Stimulated activated naive B cell treated with anti-CD40 and anti-IgM and Interleukin-4, amounts not matched to agents 10 μg/mL and 1 μg/mL and 100 μg/mL, for 72 hours (primary cell): ENCODE measurements around the gene GRIPAP1.

ENCODE experiments used
- ATAC-seq, 2 donors: fragments of 150-1000 bp; cut with Tn5 transposase; replicated peaks; 2 replicates each; pipeline ENCODE4 v1.10.0; 2021; ENCODE audit warnings: moderate library complexity in 1 of 2
- DNase-seq: peaks from one replicate; pipeline ENCODE4 v3.0.0; 2021
- H3K27ac Mint-ChIP-seq: one replicate; pipeline ENCODE4 v1.8.0; 2022; ENCODE audit warnings: mild to moderate bottlenecking, mixed read lengths
- H3K27me3 Mint-ChIP-seq, 2 donors: one replicate each; pipeline ENCODE4 v1.8.0; 2022; ENCODE audit warnings: mixed read lengths in 2 of 2
- H3K36me3 Mint-ChIP-seq, 2 donors: one replicate each; pipeline ENCODE4 v1.8.0; 2022; ENCODE audit warnings: mixed read lengths in 2 of 2, mild to moderate bottlenecking in 1 of 2
- H3K4me1 Mint-ChIP-seq, 2 donors: one replicate each; pipeline ENCODE4 v1.8.0; 2022; ENCODE audit warnings: mixed read lengths in 2 of 2, mild to moderate bottlenecking in 1 of 2
- H3K4me3 Mint-ChIP-seq, 2 donors: one replicate each; pipeline ENCODE4 v1.8.0; 2022; ENCODE audit warnings: mild to moderate bottlenecking in 2 of 2, mixed read lengths in 2 of 2, moderate library complexity in 1 of 2
- H3K9me3 Mint-ChIP-seq, 2 donors: one replicate each; pipeline ENCODE4 v1.8.0; 2022; ENCODE audit warnings: mixed read lengths in 2 of 2, mild to moderate bottlenecking in 1 of 2

The GRIPAP1 gene

GRCh38 chrX:48936429-48937053, 65.5 kb downstream of the GRIPAP1 start:
- DNase-seq (peak; percentile 54), ATAC-seq (peak; percentile 2 to 6)
- Mint-ChIP-seq H3K4me3 (peak overlapping the region; percentile 75 to 78), H3K36me3 (peaks cover 40 to 64% of the 10 kb centered on the region in 2 donors), H3K9me3 (no peaks in the 10 kb centered on the region), H3K4me1 (peaks cover 64 to 79% of the 10 kb centered on the region in 2 donors), H3K27ac (peak overlapping the region; percentile 96), H3K27me3 (no peaks in the 10 kb centered on the region)

DNA sequence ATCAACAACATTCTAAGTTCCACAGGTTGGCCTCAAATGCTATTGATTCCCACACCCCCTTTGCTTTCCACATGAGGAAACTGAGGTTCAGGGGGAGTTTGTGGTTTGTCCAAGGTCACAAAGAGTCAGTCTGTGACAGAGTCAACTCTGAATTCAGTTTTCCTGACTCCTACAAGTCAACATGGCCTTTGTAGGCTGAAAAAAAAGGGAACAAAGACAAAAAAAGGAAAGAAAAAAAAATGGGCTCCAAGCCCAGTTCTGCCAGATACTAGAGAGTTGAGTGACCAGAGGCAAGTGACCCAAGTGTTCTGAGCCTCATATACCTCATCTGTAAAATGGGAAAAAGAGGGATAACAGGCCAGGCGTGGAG, 66.8 kb downstream of the GRIPAP1 start:
- Mint-ChIP-seq H3K27me3 (no peaks in the 10 kb centered on the region), H3K4me3 (peak overlapping the region; percentile 51 to 64), H3K9me3 (no peaks in the 10 kb centered on the region), H3K27ac (peak overlapping the region; percentile 96), H3K4me1 (peaks cover 56 to 72% of the 10 kb centered on the region in 2 donors), H3K36me3 (peaks cover 33 to 59% of the 10 kb centered on the region in 2 donors)
- ATAC-seq (no peak), DNase-seq (no peak)

- Mint-ChIP-seq H3K4me1 (peaks cover 54 to 67% of the 10 kb centered on the region in 2 donors), H3K27ac (peak overlapping the region; percentile 96), H3K9me3 (no peaks in the 10 kb centered on the region), H3K36me3 (peaks cover 36 to 59% of the 10 kb centered on the region in 2 donors), H3K4me3 (peak overlapping the region; percentile 51 to 64), H3K27me3 (no peaks in the 10 kb centered on the region)
- DNase-seq (peak; percentile 50), ATAC-seq (peak; percentile 2 to 4)
Observed at GRCh38 chrX:48934581-48935300, 67.3 kb downstream of the GRIPAP1 start.

- H3K36me3 Mint-ChIP-seq = peaks cover 28 to 51% of the 10 kb centered on the region in 2 donors
- peak overlapping the region; percentile 36 to 58 for H3K4me3 Mint-ChIP-seq
Observed at GRCh38 chrX:48933757-48934156, 68.3 kb downstream of the GRIPAP1 start.

DNA sequence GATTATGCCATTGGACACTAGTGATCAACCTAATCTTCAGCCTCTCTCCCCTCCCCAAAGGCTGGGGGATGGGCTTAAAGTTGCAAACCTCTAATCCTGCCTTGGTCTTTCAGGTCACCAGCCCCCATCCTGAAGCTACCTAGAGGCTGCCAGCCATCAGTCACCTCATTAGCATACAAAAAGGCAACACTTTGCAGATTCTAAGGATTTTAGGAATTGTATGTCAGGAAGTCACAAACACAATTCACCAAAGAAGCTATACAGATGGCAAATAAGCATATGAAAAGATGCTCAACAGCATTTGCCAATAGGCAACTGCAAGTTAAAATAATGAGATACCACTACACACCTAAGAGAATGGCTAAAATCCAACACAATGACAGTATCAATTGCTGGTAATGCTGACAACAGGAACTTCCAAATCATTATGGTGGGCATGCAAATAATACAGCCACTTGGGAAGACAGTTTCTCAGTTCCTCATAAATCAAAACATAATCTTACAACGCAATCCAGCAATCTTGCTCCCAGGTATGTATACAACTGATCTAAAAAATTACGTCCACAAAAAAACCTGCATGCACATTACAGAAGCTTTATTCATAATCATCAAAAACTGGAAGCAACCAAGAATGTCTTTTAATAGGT, 74.2 kb downstream of the GRIPAP1 start:
- Mint-ChIP-seq H3K27ac (peak overlapping the region; percentile 59), H3K27me3 (peaks cover 0 to under 1% of the 10 kb centered on the region in 2 donors), H3K4me3 (no peak overlapping the region), H3K4me1 (peaks cover 23 to 24% of the 10 kb centered on the region in 2 donors), H3K36me3 (peaks cover 16 to 25% of the 10 kb centered on the region in 2 donors), H3K9me3 (no peaks in the 10 kb centered on the region)
- DNase-seq (no peak), ATAC-seq (no peak)

More at GRCh38 chrX:48933757-48934156, 68.3 kb downstream of the GRIPAP1 start:
- DNase-seq (no peak), ATAC-seq (peak; percentile 11 to 15)
- Mint-ChIP-seq H3K27me3 (no peaks in the 10 kb centered on the region), H3K27ac (peak overlapping the region; percentile 96), H3K4me1 (peaks cover 44 to 57% of the 10 kb centered on the region in 2 donors), H3K9me3 (no peaks in the 10 kb centered on the region)

GRCh38 chrX:48927123-48927522, 74.9 kb downstream of the GRIPAP1 start:
- H3K36me3 Mint-ChIP-seq = peaks cover 16 to 26% of the 10 kb centered on the region in 2 donors

GRCh38 chrX:48924270-48924669, 77.8 kb downstream of the GRIPAP1 start:
- Mint-ChIP-seq H3K27ac (peak overlapping the region; percentile 15), H3K9me3 (no peaks in the 10 kb centered on the region), H3K36me3 (peaks cover 17 to 23% of the 10 kb centered on the region in 2 donors), H3K4me3 (no peak overlapping the region), H3K27me3 (peaks cover 0 to 3% of the 10 kb centered on the region in 2 donors), H3K4me1 (peaks cover 35 to 39% of the 10 kb centered on the region in 2 donors)
- ATAC-seq = no peak
- no peak for DNase-seq

More at GRCh38 chrX:48927123-48927522, 74.9 kb downstream of the GRIPAP1 start:
- Mint-ChIP-seq H3K4me1 (peaks cover 22% of the 10 kb centered on the region in 2 donors), H3K4me3 (no peak overlapping the region), H3K27ac (no peak overlapping the region), H3K9me3 (no peaks in the 10 kb centered on the region), H3K27me3 (peaks cover 0 to 3% of the 10 kb centered on the region in 2 donors)
- DNase-seq (no peak), ATAC-seq (no peak)

DNA sequence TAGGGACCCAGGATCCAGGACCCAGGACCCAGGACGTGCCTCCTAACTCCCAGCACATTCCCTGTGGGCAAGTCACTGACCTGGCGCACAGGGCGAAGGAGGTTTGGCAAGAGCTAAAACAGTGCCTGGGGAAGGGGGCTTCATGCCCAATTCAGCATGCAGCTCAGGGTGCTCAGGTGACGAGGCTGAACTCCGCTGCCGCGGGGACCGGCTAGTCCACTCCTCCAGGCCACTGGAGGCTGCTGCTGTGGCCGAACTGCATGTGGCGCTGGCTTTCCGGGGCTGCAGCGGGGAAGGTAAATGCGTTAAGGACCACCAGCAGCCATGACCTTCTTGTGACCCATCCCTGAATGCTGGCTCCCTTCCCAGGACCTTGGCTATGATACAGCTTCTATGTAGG, 78.3 kb downstream of the GRIPAP1 start:
- ATAC-seq (no peak), DNase-seq (no peak)
- Mint-ChIP-seq H3K9me3 (no peaks in the 10 kb centered on the region), H3K4me3 (no peak overlapping the region), H3K36me3 (peaks cover 17 to 23% of the 10 kb centered on the region in 2 donors), H3K4me1 (peaks cover 35 to 41% of the 10 kb centered on the region in 2 donors), H3K27ac (no peak overlapping the region), H3K27me3 (peaks cover 0 to 3% of the 10 kb centered on the region in 2 donors)
